Glomerular endothelial cell (primary cell): ENCODE results near the gene WWC2. TPM values are rescaled to one million over a fixed set of nuclear protein-coding genes. Genes with fewer than 3 reads are reported as not detected.
"Not testable (repeated sequence)": the region's sequence is repeated elsewhere in the genome, so short reads cannot be mapped to it uniquely, and the experiment has no call there.

Experiments
- DNase-seq: peaks from one replicate; pipeline ENCODE4 v3.0.0-alpha.2; 2011; ENCODE audit warnings: low read depth, low spot score; ENCODE audit errors: extremely low read depth
- total RNA-seq: library from RNA; depleted of rRNA; stranded (reverse); fragments of >200 nt; gene quantifications from 2 replicates; pipeline ENCODE4 v1.2.3, GENCODE V29; 2015

Gene WWC2
- total RNA-seq, 1 donor from 2014 or later, result 32.0 TPM

DNA sequence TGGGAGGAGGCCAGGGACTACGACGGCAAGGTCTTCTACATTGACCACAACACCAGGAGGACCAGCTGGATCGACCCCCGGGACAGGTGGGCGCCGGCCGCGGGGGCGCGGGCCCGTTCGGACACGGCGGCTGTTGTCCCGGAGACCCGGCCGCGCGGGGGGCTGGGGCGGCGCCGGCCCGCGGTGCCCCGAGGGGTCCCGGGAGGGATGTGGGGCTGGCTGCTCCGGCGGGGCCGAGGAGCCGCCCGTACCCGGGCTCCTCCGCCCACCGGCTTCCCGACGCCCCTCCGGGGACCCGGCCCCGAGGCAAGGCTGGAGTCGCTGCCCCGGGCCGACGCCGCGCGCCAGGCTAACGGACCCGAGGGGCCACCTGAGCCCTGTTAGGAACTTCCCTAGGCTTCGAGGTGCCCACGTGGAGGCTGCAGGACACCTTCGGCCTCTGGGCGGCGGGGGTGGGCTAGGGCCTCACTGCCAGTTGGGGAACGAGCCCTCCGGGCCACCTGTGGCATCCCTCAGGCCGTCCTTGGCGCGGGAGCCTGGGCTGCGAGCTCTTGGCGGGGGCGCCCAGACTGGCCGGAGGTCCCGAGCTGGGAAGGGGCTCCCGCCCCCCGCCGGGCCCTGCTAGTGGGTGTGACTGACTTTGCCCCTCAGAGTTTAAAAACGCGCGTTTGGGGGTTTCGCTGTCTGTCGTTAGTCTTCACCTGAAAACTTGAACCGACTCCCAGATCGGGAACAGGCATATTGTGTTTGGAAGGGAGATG, 660 bp downstream of the WWC2 start:
- DNase-seq, result no peak

DNA sequence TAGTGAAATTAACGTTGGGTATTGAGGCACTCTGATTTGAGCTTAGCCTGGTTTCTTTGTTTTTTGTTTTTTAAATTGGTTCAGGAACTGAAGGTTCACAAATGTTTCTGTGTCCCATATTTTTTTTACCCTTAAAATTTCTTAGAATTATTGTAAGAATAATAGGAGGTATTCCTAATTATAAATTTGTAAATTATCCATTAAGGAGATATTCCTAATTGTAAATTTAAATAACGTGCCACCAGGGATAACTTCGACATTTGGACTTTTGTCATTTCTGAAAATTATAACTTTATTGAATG, 1.2 kb downstream of the WWC2 start:
- DNase-seq, result no peak

DNA sequence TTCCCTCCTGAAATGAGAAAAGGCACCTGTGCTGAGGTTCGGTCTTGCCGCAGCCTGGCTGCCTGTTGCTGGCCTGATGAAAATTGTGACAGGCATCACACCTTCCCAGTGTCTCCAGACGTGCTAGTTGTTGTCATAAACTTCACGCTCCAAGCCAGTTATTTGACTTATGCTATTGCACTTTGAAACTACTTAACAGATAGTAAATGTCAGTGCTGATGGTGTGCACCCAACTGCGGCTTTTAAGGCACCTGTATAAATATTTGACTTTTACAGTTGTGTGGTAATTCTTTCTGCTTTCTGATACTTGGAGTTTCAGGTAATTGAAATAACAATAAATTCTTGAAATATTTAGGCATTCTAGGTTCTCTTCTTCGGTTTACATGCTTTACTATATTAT, 1.8 kb downstream of the WWC2 start:
- no peak for DNase-seq

DNA sequence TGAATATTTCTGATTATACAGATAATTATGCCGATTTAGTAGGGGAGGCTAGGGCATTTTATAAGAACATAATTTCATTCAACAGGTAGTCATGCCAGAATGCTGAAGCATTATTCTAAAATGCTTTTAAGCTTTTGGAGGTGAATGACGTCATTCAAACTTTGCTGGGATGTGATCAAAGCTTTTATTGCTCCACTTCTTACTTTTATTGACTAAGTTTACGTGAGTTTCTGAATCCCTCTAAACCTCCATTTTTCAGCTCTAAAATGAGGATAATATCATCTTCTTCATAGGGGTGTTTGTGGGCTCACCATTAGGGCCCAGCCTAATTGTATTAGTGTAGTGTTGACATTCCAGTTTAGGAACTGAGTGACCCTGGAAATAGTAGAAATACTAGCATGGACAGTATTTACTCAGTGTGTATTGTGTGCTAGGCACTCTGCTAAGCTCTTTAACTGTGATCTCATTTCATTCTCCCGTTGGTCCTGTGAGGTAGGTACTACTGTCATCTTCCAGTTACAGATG, 3.0 kb downstream of the WWC2 start:
- DNase-seq, result no peak

DNA sequence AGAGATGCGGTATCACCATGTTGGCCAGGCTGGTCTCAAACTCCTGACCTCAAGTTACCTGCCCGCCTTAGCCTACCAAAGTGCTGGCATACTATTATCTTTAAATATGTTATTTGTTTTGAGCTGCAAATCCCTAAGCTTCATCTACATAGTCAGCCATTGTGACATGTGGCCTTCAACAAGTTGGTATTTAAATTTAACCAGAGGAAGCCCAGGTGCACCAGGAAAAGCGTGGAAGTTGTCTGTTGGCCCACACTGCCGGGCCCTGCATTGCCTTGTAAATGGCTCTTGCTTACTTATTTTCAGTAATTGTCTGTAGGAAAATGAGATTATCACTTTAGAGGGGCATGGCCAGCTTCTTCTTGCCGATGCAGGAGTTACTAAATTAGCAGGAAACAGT, 6.0 kb downstream of the WWC2 start:
- DNase-seq, result no peak

DNA sequence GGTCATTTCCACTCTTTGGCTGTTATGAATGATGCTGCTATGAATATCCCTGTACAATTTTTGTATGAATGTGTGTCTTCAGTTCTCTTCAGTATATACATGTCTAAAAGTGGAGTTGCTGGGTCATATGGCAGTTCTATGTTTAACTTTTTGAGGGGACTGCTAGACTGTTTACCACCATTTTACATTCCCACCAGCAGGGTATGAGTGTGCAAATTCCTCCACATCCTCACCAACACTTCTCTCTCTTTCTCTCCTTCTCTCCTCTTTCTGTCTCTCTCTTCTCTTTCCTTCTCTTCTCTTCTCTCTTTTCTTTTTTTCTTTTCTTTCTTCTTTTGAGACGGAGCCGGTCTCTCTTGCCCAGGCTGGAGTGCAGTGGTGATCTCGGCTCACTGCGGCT, 7.8 kb downstream of the WWC2 start:
- no peak for DNase-seq

DNA sequence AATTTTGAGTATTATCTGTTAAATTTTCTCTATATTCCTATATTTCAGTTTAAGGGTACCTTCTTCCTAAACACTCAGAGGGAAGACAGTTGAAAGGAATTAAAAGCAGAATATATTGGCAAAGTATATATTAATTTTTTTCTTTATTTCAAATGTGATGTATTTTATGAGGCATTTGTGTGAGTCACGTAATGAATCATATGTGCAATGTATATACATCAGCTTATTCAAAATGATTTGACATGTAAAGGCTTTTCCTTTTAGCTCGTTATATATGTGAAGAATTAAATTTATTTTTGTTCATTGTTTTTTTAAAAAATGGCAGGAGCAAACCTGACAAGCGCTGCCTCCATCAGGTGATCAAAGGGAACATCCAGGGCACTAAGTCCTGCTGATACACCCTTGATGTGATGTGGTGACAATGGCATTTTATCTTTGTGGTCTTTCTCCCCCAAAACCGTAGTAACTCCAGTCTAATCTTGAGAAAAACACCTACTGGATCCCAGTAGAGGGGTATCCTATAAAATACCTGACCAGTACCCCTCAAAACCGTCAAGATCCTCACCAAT, 8.9 kb downstream of the WWC2 start:
- no peak for DNase-seq

DNA sequence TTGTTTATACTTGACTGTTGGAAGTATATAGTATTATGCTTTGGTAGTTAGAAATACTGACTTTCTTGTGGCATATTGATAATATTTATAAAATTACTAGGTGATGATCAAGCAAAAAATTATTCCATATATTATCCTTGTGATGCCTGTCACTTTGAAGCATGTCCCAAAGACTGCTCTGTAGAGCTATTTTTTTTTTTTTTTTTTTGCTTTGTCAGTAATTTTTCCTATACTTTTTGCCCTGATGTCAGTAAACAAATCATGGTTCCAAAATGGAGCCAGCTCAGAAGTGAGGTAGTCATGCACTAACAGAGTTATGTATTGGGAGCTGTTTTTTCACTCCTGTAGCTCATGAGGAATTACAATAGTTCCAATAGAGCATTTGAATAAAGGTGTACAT, 11.2 kb downstream of the WWC2 start:
- no peak for DNase-seq

DNA sequence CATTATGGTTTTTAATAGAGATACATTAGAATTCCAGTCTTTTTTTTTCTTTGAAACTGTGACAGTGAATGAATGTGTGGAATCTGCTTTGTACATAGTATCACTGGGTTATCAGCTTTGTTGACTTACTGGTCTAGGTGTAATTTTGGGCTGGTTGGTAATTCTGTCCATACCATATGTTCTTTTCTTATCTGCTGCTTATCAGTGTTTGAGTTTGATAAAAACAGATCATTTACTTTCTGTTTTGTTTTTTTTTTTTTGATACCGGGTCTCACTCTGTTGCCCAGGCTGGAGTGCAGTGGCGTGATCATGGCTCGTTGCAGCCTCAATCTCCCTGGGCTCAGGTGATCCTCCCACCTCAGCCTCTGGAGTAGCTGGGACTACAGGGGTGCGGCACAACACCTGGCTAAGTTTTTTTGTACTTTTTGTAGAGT, 12.4 kb downstream of the WWC2 start:
- no peak for DNase-seq

DNA sequence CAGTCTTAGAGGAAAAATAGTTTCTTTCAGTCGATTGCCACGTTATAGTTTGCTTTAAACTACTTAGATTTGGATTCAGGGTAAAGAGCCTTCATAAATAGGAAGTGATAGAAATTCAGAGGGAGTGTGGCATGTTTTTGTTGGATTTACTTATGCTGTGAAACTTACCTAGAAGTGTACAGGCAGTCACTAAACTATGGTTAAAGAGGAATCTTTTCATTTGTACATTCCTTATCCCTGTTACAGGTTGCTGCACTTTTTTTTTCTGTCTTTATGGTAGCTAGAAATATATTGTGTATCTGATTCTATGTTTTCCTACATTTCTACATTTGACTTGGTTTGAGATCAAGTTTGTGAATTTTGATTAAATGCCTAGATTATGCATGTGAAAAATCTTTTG, 19.1 kb downstream of the WWC2 start:
- no peak for DNase-seq

DNA sequence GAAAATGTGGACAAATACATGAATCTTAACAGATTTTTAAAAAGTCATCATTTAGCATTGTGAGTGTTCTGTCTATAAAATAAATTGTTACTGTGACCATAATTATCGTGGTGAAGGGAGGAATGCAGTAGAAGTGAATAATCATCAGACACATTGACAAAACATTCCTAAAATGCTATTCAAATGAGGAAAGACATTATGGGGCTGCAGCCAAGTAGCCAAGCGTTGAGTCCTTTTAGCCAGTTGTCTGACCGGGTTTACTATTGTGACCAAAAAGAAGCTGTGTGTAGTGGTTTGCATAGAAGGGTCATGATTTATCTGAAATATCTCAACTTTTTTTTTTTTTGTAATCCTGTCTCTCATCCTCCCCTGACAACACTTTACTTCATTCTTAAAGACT, 19.5 kb downstream of the WWC2 start:
- DNase-seq, result no peak

DNA sequence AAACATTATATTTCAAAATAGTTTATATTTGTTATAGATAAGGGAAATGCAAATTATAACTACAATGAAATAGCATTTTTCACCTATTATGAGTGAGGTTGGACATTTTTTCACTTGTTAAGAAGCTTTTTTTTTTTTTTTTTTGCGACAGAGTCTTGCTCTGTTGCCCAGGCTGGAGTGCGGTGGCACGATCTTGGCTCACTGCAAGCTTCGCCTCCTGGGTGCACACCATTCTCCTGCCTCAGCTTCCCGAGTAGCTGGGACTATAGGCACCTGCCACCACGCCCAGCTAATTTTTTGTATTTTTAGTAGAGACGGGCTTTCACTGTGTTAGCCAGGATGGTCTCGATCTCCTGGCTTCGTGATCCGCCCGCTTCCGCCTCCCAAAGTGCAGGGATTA, 22.6 kb downstream of the WWC2 start:
- DNase-seq, result not testable (repeated sequence)

DNA sequence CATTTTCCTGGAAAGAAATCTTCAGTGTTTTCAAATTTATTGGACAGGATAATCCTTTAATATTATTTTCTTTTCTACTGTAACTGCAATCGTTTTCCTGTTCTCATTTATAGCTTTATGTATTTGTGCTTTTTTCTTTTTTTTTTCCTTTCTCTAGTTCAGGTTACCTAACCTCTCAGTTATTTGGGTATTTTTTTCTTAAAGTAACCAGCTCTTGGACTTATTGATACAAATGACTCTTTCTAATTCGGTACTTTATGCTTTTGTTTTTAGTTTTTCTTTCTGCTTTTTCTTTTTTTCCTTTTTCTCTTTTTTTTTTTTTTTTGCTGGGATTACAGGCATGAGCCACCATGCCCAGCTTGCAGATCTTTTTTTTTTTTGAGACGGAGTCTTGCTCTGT, 25.2 kb downstream of the WWC2 start:
- no peak for DNase-seq

DNA sequence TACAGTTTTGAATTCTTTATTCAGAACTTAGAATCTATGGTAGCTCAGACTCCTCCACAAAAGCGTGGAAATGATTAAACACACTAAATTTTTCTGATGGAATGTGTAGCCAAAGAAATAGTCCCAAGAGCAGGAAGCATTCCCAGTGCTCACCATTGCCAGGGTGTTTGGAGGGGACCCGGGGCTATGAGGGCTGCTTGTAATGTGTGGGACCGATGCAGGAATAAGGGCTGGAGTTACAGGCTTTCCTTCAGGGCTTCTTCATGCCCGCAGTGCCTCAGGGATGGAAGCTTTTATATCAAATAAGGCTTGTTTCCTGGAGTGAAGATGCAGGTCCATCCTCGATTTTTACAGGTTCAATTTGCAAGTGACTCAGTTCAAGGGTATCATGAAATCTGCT, 25.8 kb downstream of the WWC2 start:
- DNase-seq, result no peak

DNA sequence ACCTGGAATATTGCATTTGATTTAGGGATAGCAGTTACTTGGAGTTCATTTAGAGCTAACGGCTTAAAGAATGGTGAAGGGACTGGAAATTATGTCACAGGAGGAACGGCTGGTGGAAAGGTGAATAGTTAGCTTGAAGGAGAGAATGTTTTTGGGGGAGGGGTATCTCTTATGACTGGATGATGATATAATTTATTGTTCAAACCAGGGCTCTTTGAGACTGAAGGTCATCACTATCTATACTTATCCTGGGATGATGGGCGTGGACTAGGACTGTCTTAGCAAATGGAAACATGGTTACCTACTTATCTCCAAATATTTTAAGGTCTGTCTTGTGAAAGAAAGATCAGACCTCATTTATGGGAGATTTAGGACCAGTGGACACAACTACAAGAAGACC, 30.1 kb downstream of the WWC2 start:
- no peak for DNase-seq

DNA sequence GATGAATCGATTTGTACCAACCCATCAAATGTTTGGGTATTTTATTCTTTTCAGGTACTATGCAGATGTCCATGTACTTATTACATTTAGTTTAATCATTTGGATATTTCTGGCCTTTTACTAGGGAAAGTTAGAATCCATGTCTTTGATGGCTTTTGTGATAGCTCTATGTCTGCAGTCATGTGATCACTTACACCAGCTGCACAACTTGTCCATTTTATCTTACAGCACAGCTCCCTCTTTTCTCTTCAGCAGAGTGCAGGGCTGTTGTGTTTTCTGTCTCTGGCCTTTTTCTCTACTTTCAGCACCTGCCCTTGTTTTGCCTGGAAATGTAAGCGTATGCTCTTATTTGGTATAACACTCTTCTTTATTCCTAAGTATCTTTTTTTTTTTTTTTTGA, 30.6 kb downstream of the WWC2 start:
- DNase-seq, result no peak

DNA sequence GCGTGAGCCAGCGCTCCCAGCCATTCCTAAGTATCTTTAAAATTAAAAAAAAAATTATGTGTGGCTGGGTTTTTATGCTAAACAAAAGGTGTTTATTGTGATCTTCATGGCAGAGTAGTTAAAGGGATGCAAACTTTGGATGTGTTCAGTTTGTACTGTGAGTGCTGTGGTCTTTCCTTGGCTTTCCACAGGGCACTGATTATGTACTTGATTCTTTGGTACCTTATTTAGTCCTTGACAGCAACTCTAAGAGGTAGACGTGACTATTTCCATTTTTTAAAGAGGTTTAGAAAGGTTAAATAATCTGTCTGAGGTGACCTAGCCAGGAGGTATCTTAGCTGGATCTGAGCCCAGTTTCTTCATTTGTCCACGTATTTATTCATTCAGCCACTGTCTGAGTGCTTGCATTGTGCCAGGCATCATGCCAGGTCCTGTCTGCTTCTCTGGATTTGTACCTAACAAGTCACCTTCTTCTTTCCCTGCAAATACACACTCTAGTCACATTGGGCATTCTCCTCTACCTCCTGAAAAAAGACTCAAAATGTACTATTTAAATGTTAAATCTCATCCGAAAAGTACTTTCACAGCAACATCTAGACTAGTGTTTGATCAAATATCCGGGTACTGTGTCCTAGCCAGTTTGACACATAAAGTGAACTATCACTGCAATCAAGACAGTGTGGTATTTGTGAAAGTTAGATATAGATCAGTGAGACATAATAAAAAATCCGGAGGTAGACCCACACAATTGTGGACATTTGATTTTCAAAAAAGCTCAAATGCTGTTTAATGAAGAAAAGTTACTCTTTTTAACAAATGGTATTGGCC, 31.5 kb downstream of the WWC2 start:
- no peak for DNase-seq

DNA sequence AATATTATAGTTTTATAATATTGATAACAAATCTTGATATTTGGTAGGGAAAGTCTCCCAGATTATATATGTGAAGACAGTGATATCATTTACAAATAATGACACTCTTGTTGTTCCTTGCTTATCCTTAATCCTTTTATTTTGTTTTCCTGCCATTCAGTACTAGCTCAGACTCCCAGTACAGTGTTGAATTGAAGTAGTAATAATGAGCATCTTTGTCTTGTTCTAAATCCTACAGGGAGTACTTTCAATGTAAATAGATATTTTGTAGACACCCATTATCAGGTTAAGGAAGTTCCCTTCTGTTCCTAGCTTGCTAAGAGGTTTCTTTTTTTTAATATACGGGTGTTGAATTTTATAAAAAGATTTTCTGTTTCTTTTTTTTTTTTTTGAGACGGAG, 33.0 kb downstream of the WWC2 start:
- DNase-seq, result no peak

DNA sequence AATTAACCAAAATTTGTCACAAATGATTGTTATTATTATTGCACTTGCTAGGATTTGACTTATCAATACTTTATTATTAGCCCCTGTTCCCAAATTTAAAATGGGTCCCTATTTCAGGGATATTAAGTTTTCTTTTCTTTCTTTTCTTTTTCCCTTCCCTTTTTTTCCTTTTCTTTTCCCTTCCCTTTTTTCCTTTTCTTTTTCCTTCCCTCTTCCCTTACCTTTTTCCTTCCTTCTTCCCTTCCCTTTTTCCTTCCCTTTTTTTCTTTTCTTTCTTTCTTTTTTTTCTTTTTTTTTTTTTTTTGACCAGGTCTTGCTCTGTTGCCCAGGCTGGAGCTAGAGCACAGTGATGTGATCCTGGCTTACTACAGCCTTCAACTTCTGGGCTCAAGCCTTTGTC, 33.8 kb downstream of the WWC2 start:
- no peak for DNase-seq

DNA sequence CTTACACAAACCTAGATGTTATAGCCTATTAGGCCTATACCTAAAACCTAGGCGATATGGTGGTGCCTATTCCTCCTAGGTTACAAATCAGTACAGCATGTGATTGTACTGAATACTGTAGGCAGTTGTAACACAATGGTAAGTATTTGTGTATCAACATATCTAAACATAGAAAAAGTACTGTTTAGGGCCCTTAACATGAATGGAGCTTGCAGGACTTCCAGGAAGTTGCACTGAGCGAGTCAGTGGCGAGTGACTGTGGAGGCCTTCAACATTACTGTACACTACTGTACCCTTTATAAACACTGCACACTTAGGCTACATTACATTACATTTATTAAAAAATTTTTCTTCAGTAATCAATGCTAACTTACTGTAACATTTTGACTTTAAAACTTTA, 37.8 kb downstream of the WWC2 start:
- no peak for DNase-seq

DNA sequence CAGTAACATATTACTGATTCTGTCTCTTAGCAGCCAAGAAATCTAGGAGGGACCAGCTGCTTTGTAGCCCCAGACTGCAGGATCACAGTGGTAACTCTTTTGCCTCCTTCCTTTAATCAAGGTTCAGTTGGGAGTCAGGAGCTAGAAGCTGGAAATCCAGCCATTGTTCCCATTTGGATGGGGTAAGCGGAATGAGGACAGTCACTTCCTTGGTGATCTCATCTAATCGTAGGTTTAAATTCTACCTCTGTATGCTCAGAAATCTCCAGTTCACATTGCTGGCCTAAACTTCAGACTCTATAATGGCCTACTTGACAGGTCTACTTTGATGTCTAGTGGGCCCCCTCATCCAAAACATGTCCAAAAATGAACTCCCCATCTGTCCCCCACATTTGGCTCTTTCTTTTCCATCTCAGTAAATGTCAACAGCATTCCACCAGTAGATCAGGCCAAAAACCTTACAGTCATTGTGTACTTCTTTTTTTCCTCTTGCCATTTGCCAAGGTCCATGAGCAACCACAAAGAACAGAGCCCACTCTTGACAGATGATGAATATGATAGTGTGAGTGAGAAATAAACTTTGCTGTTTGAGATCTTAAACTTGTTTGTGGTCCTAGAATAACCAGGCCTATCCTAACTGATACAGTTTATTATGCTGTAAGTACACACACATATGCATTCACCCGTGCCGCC, 40.1 kb downstream of the WWC2 start:
- DNase-seq, result no peak
